H1 (cell line): ENCODE results near the gene MLLT6. TPM values are rescaled to one million over a fixed set of nuclear protein-coding genes. Genes with fewer than 3 reads are reported as not detected.
A peak's percentile ranks its signal among the peaks of the same experiment; 100 is the strongest.

ENCODE experiments used
- CTCF ChIA-PET: fragments of 300-600 bp; sonication (Branson Sonifier 250); formaldehyde crosslinking; loops from one replicate; lab custom pipeline; 2021; ENCODE audit not compliant: partially characterized antibody; lab: Charles Lee
- POLR2A ChIA-PET: fragments of 300-600 bp; sonication (Branson Sonifier 250); formaldehyde crosslinking; loops from one replicate; lab custom pipeline; 2021; ENCODE audit warnings: inconsistent platforms; ENCODE audit not compliant: partially characterized antibody; lab: Charles Lee
- DNase-seq, 2 experiments: peaks; one replicate each; pipeline versions ENCODE4 v3.0.0 to v3.0.0-alpha.2; 2010 to 2022; ENCODE audit warnings: low spot score in 2 of 2, low read depth in 1 of 2, mixed read lengths in 1 of 2
- FAIRE-seq: peaks from 2 replicates; lab custom pipeline; 2011; peaks lifted over from hg19 to GRCh38; lab: Jason Lieb, UNC
- H2AFZ ChIP-seq: 2 replicates; pipeline ENCODE4 v1.8.1; 2012; ENCODE audit warnings: low read length, inconsistent platforms
- H2AK5ac ChIP-seq: 2 replicates; pipeline ENCODE4 v1.6.1; 2013; ENCODE audit warnings: low read depth, low read length
- H2BK120ac ChIP-seq: replicated peaks from 2 replicates; pipeline ENCODE3; 2013; ENCODE audit warnings: low read depth, low read length, inconsistent platforms
- H2BK12ac ChIP-seq: 2 replicates; pipeline ENCODE4 v1.6.1; 2013; ENCODE audit warnings: low read depth, low read length
- H2BK15ac ChIP-seq: 2 replicates; pipeline ENCODE4 v1.6.1; 2013; ENCODE audit warnings: low read length
- H2BK20ac ChIP-seq: 2 replicates; pipeline ENCODE4 v1.6.1; 2013; ENCODE audit warnings: low read length
- H2BK5ac ChIP-seq: 2 replicates; pipeline ENCODE4 v1.6.1; 2013; ENCODE audit warnings: low read depth, low read length
- H3K14ac ChIP-seq: 2 replicates; pipeline ENCODE4 v1.6.1; 2013; ENCODE audit warnings: inconsistent platforms; ENCODE audit not compliant: insufficient read length
- H3K18ac ChIP-seq: 2 replicates; pipeline ENCODE4 v1.6.1; 2013; ENCODE audit warnings: low read length; ENCODE audit errors: extremely low read depth
- H3K23ac ChIP-seq: 2 replicates; pipeline ENCODE4 v1.6.1; 2013; ENCODE audit warnings: inconsistent platforms; ENCODE audit not compliant: insufficient read length
- H3K23me2 ChIP-seq: 2 replicates; pipeline ENCODE4 v1.6.1; 2013; ENCODE audit warnings: low read depth, low read length
- H3K27ac ChIP-seq: 2 replicates; pipeline ENCODE4 v1.6.1; 2011; ENCODE audit warnings: low read depth, low read length, inconsistent platforms
- H3K27me3 ChIP-seq, 4 experiments: replicated peaks in 1 of 4; 1 replicate in 1 of 4; 2 replicates in 3 of 4; pipeline versions ENCODE4 v1.6.1 to v1.8.1; 2011 to 2013; ENCODE audit warnings: low read length in 3 of 4, mild to moderate bottlenecking in 3 of 4, inconsistent platforms in 2 of 4, mixed read lengths in 2 of 4, moderate library complexity in 1 of 4; ENCODE audit not compliant: control insufficient read depth in 3 of 4, insufficient read depth in 3 of 4; ENCODE audit errors: extremely low read depth in 1 of 4
- H3K36me3 ChIP-seq, 4 experiments: 2 replicates each; pipeline versions ENCODE4 v1.6.1 to v1.8.1; 2011 to 2013; ENCODE audit warnings: mild to moderate bottlenecking in 4 of 4, low read length in 3 of 4, moderate library complexity in 2 of 4, control low read depth in 1 of 4, inconsistent platforms in 1 of 4; ENCODE audit not compliant: insufficient read depth in 4 of 4, control insufficient read depth in 2 of 4
- H3K4ac ChIP-seq: replicated peaks from 2 replicates; pipeline ENCODE3; 2013; ENCODE audit warnings: low read length, low read depth, mixed read lengths, inconsistent platforms; ENCODE audit not compliant: insufficient read length
- H3K4me1 ChIP-seq, 4 experiments: replicated peaks in 1 of 4; 1 replicate in 1 of 4; 2 replicates in 3 of 4; pipeline versions ENCODE4 v1.6.1 to v1.8.1; 2011 to 2013; ENCODE audit warnings: low read length in 3 of 4, inconsistent platforms in 2 of 4, mixed read lengths in 1 of 4; ENCODE audit not compliant: insufficient read depth in 4 of 4, control insufficient read depth in 3 of 4
- H3K4me2 ChIP-seq, 2 experiments: 2 replicates each; pipeline versions ENCODE4 v1.6.1 to v1.8.1; 2011 to 2013; ENCODE audit warnings: low read depth in 2 of 2, low read length in 2 of 2, control low read depth in 1 of 2, inconsistent platforms in 1 of 2, mild to moderate bottlenecking in 1 of 2; ENCODE audit not compliant: insufficient read depth in 1 of 2
- H3K4me3 ChIP-seq, 4 experiments: fragments of 200-600, 300-600 bp in 1 of 4; sonication (generic), shearing (Covaris generic), sonication (Bioruptor Twin) in 1 of 4; 2 replicates each; pipeline versions ENCODE4 v1.5.1 to v1.8.1; 2011 to 2016; ENCODE audit warnings: low read length in 4 of 4, low read depth in 3 of 4, control low read depth in 2 of 4, inconsistent platforms in 2 of 4, mild to moderate bottlenecking in 2 of 4, mixed read lengths in 1 of 4, moderate library complexity in 1 of 4; ENCODE audit not compliant: insufficient read depth in 2 of 4; ENCODE audit errors: extremely low read depth in 1 of 4
- H3K56ac ChIP-seq: replicated peaks from 2 replicates; pipeline ENCODE3; 2013; ENCODE audit warnings: low read depth, mild to moderate bottlenecking, mixed read lengths, low read length, inconsistent platforms; ENCODE audit not compliant: insufficient read length
- H3K79me1 ChIP-seq: 2 replicates; pipeline ENCODE4 v1.6.1; 2013; ENCODE audit warnings: low read depth, low read length, control low read depth
- H3K79me2 ChIP-seq, 2 experiments: 2 replicates each; pipeline versions ENCODE4 v1.6.1 to v1.8.1; 2012 to 2013; ENCODE audit warnings: low read length in 2 of 2, mild to moderate bottlenecking in 2 of 2, inconsistent platforms in 1 of 2; ENCODE audit not compliant: insufficient read depth in 2 of 2, control insufficient read depth in 1 of 2
- H3K9ac ChIP-seq, 4 experiments: replicated peaks in 1 of 4; 1 replicate in 1 of 4; 2 replicates in 3 of 4; pipeline versions ENCODE4 v1.6.1 to v1.8.1; 2011 to 2013; ENCODE audit warnings: low read depth in 3 of 4, low read length in 3 of 4, control low read depth in 2 of 4, mild to moderate bottlenecking in 2 of 4, moderate library complexity in 2 of 4, inconsistent platforms in 1 of 4; ENCODE audit errors: extremely low read depth in 1 of 4
- H3K9me3 ChIP-seq, 2 experiments: 2 replicates each; pipeline versions ENCODE4 v1.6.1 to v1.8.1; 2012 to 2013; ENCODE audit warnings: mild to moderate bottlenecking in 2 of 2, moderate library complexity in 2 of 2, control low read depth in 1 of 2, inconsistent platforms in 1 of 2, low read depth in 1 of 2, low read length in 1 of 2, mixed read lengths in 1 of 2; ENCODE audit not compliant: insufficient read depth in 2 of 2
- H4K20me1 ChIP-seq, 2 experiments: replicated peaks in 1 of 2; 2 replicates each; pipeline versions ENCODE3 to v1.8.1; 2011 to 2013; ENCODE audit warnings: inconsistent platforms in 2 of 2, low read length in 2 of 2, mild to moderate bottlenecking in 1 of 2; ENCODE audit not compliant: insufficient read depth in 2 of 2, control insufficient read depth in 1 of 2
- H4K5ac ChIP-seq: 2 replicates; pipeline ENCODE4 v1.6.1; 2013; ENCODE audit warnings: low read length, low read depth, mixed read lengths, inconsistent platforms; ENCODE audit not compliant: insufficient read length
- H4K8ac ChIP-seq: 2 replicates; pipeline ENCODE4 v1.8.0; 2013; ENCODE audit warnings: mild to moderate bottlenecking, moderate library complexity, low read length, inconsistent platforms; ENCODE audit not compliant: insufficient read depth; ENCODE audit errors: extremely low read depth
- H4K91ac ChIP-seq: replicated peaks from 2 replicates; pipeline ENCODE3; 2013; ENCODE audit warnings: low read length, mixed read lengths, inconsistent platforms; ENCODE audit not compliant: insufficient read length
- CEBPB ChIP-seq: IDR thresholded peaks from 2 replicates; pipeline ENCODE4 v1.6.1; 2012; ENCODE audit warnings: low read depth, low read length
- JUN ChIP-seq: IDR thresholded peaks from 2 replicates; pipeline ENCODE4 v1.6.1; 2011; ENCODE audit warnings: low read depth, mild to moderate bottlenecking, improper control_type of control experiment, low read length
- POLR2A ChIP-seq, 2 experiments: IDR thresholded peaks; 1 replicate in 1 of 2; 2 replicates in 1 of 2; pipeline ENCODE4 v1.6.1; 2011; ENCODE audit warnings: low read depth in 2 of 2, low read length in 2 of 2, mild to moderate bottlenecking in 2 of 2; ENCODE audit errors: control extremely low read depth in 1 of 2
- WGBS, 2 experiments: shearing (Covaris generic) in 1 of 2; methylation state at CpG; one replicate each; pipeline versions ENCODE4 v1.1.6 to v1.1.7; 2013 to 2015; ENCODE audit warnings: low lambda C conversion rate in 2 of 2, mixed read lengths in 2 of 2, inconsistent platforms in 1 of 2, low coverage in 1 of 2, missing lambda C conversion rate in 1 of 2; ENCODE audit not compliant: insufficient replicate concordance in 2 of 2, insufficient coverage in 1 of 2, insufficient read length in 1 of 2; ENCODE audit errors: extremely low coverage in 1 of 2, missing lambda C conversion rate in 1 of 2; 5-methylcytosine and 5-hydroxymethylcytosine counted together
- polyA plus RNA-seq, 7 experiments: library from polyadenylated mRNA; depleted of rRNA in 3 of 7; stranded (reverse) in 5 of 7; unstranded in 2 of 7; fragments of >200 nt in 5 of 7; fragments of 200-250 nt in 2 of 7; gene quantifications; 1 replicate in 5 of 7; 2 replicates in 1 of 7; 4 replicates in 1 of 7; pipeline versions ENCODE4 v1.2.1 to v1.2.3, GENCODE V29; 2011 to 2013; ENCODE audit warnings: missing spikeins in 2 of 7, mixed read lengths in 2 of 7
- total RNA-seq: library from RNA; stranded (reverse); fragmentation: NEBNext Ultra II Directional; extraction: Animal tissue kit (Norgen Biotek cat#: 25700); gene quantifications from 2 replicates; pipeline ENCODE4 v1.2.1, GENCODE V29; 2021

The MLLT6 gene
- total and polyA plus RNA-seq, 2 of the 8 experiments (the other 6 are each of a cell fraction or from before 2014, with no cell fraction given), result 6.5 to 8.0 TPM

DNA sequence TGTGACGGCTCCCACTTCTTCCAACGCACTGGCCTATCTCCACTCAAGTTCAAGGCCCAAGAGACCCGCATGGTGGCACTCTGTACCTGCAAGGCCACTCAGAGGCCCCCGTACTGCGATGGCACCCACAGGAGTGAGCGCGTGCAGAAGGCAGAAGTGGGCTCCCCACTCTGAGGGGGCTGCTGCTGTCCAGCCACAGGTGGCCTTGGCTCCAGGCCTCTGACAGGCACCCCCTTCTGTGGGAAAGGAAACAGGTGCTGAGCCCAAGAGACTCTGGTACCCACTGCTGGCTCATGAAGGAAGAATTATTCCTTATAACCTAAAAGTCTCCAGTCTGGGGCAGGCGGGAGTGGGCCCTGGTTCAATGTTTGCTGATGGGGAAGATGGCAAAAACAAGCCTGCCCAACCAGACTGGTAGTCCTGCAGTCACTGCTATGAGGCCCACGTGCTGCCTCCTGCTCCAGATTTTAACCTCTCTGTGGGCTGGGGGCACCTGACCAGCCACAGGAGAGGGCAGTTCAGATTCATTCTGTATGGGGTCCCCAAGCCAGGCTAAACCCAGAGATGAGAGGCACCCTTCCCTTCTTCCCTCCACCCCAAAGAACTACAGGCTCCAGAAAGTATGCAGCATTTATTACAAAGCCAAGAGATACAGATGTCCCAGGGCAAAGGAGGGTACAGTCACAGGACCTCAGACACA is 28.4 kb downstream of the MLLT6 start:
- Histone ChIP-seq H3K18ac (no peak overlapping the region), H4K91ac (no peak overlapping the region), H2BK20ac (no peak overlapping the region), H3K4ac (no peak overlapping the region), H3K4me2 (no peak overlapping the region), H2AK5ac (no peak overlapping the region), H3K23me2 (peaks cover 9% of the 10 kb centered on the region; the same call in 1 of the 2 replicates), H3K27me3 (peaks cover 0 to 9% (median 6%) of the 10 kb centered on the region in 4 experiments; a peak in 3 of 7 replicates), H2AFZ (no peak overlapping the region), H3K9me3 (no peaks in the 10 kb centered on the region), H2BK5ac (no peak overlapping the region), H3K4me3 (no peak overlapping the region), H4K8ac (no peak overlapping the region; the same call in 1 of the 2 replicates), H2BK15ac (no peak overlapping the region), H3K36me3 (peaks cover under 1 to 14% (median 9%) of the 10 kb centered on the region in 4 experiments; a peak in 7 of 8 replicates), H2BK12ac (no peak overlapping the region), H3K27ac (no peak overlapping the region), H3K23ac (no peak overlapping the region), H3K79me2 (no peaks in the 10 kb centered on the region), H3K79me1 (no peaks in the 10 kb centered on the region), H3K9ac (no peak overlapping the region), H3K4me1 (peaks cover 0 to 14% (median 6%) of the 10 kb centered on the region in 4 experiments; a peak in 5 of 7 replicates), H4K5ac (no peak overlapping the region), H3K14ac (no peak overlapping the region), H4K20me1 (peaks cover 11 to 35% of the 10 kb centered on the region in 2 experiments), H3K56ac (no peak overlapping the region), H2BK120ac (no peak overlapping the region)
- ChIA-PET CTCF (interaction anchor here (0.6 to 5.4 kb wide), 14 partner anchors 11 to 323 kb away, joined by 3 to 49 read pairs (median 19); partner anchors contain the start of genes EPOP and MLLT6), POLR2A (interaction anchor here (0.7 to 3.7 kb wide), 4 partner anchors 11 to 16 kb away, joined by 3 to 29 read pairs (median 14); partner anchors contain the start of gene PCGF2)
- TF ChIP-seq JUN (no peak), CEBPB (no peak), POLR2A (IDR thresholded peaks at IDR 0.05; ENCODE audit: control extremely low read depth in 1 of 2, low read depth in 2 of 2, low read length in 2 of 2) (peak in 1 of 2 experiments; percentile 7; a peak in 1 of 3 replicates)
- no peak for FAIRE-seq
- 93% methylated on average over 9 of the region's 9 CpGs; no CpG with 5 or more reads in 1 of the 2 experiments for WGBS, 2 experiments
- DNase-seq, result no peak
